Measurements from ENCODE around the gene ADAMTS8. TPM values are rescaled to one million over a fixed set of nuclear protein-coding genes. Genes with fewer than 3 reads are reported as not detected.

ADAMTS8 gene
- total RNA-seq, 1 experiment from 2014 or later = 0.07 TPM

DNA sequence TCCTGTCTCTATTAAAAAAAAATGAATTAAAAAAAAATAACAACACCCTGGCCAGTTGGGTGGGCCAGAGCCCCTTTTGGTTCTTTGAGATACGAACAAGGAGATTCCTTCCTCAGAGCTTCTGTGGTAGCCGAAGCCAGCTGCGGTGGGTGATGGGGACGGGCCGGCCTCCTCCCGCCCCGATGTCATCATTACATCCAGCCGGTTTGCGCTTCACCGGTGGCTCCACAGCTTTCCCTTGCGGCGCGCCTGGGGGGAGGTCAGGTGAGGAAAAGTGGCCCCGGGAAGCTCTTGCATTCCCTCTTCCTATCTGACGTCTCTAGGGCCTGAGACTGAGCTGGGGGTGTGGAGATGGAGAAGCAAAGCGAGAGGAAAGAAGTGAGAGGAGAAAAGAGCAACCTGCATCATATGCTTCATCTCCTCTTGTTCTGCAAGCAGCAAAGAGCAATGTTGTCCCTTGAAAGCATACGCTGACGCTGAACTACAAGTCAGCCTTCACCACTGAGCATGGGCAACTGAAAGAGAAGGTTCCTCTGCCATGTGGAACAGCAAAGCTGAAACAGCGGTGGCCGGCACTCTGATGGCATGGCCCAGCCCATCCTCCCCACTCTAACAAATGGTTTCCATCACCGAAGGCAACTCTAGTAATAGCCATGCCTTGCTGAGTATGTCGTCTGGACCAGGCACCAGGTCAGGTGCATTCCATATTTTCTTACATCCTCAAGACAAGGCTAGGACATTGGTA lies 6.0 kb downstream of the ADAMTS8 start:
- Histone ChIP-seq H2AFZ (ENCODE audit: low read depth, low read length, poor library complexity, severe bottlenecking) (no peak overlapping the region), H3K9me2 (ENCODE audit: insufficient read depth) (no peaks in the 10 kb centered on the region), H3K4me3 (replicated peaks in 1 of 2; ENCODE audit: low read depth in 1 of 2, low read length in 2 of 2) (no peak overlapping the region), H3K4me1 (ENCODE audit: control insufficient read depth in 1 of 2, insufficient read depth in 2 of 2, low read length in 2 of 2) (no peaks in the 10 kb centered on the region), H3K27ac (ENCODE audit: low read depth, low read length) (no peak overlapping the region), H3K27me3 (ENCODE audit: insufficient read depth, low read length) (peaks cover 44% of the 10 kb centered on the region), H4K20me1 (ENCODE audit: insufficient read depth) (no peaks in the 10 kb centered on the region), H3K79me2 (ENCODE audit: insufficient read depth, low read length) (no peaks in the 10 kb centered on the region), H3K4me2 (ENCODE audit: low read length) (no peak overlapping the region), H3K36me3 (ENCODE audit: control insufficient read depth in 1 of 2, insufficient read depth in 2 of 2, low read length in 2 of 2) (no peaks in the 10 kb centered on the region), H3K9me3 (ENCODE audit: control insufficient read depth in 1 of 2, insufficient read depth in 1 of 2, low read depth in 1 of 2, low read length in 2 of 2) (no peaks in the 10 kb centered on the region), H3K9ac (ENCODE audit: low read length) (no peak overlapping the region)
- ATAC-seq = no peak
- DNase-seq (ENCODE audit: low read depth, low spot score) = no peak
- CTCF ChIA-PET = no interaction called here
- POLR2A ChIA-PET = no interaction called here
- BruUV-seq (replicated peaks) = no TSS peak
- no peak for TF ChIP-seq JUND (IDR thresholded peaks at IDR 0.05)
- no peak for TF ChIP-seq TCF7L2 (IDR thresholded peaks at IDR 0.05; ENCODE audit: borderline replicate concordance, extremely low read depth, insufficient read depth, insufficient read length)
- no peak for TF ChIP-seq EZH2 (IDR thresholded peaks at IDR 0.05)
- TF ChIP-seq RAD21 (IDR thresholded peaks at IDR 0.05; ENCODE audit: low read depth) = no peak
- no peak for TF ChIP-seq YY1 (IDR thresholded peaks at IDR 0.05; ENCODE audit: extremely low read depth, insufficient replicate concordance, low read depth, low read length)
- TF ChIP-seq ZFX (IDR thresholded peaks at IDR 0.05) = no peak
- TF ChIP-seq, protein P1, sequence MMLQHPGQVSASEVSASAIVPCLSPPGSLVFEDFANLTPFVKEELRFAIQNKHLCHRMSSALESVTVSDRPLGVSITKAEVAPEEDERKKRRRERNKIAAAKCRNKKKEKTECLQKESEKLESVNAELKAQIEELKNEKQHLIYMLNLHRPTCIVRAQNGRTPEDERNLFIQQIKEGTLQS (IDR thresholded peaks at IDR 0.05) = no peak
- TF ChIP-seq, protein P2, sequence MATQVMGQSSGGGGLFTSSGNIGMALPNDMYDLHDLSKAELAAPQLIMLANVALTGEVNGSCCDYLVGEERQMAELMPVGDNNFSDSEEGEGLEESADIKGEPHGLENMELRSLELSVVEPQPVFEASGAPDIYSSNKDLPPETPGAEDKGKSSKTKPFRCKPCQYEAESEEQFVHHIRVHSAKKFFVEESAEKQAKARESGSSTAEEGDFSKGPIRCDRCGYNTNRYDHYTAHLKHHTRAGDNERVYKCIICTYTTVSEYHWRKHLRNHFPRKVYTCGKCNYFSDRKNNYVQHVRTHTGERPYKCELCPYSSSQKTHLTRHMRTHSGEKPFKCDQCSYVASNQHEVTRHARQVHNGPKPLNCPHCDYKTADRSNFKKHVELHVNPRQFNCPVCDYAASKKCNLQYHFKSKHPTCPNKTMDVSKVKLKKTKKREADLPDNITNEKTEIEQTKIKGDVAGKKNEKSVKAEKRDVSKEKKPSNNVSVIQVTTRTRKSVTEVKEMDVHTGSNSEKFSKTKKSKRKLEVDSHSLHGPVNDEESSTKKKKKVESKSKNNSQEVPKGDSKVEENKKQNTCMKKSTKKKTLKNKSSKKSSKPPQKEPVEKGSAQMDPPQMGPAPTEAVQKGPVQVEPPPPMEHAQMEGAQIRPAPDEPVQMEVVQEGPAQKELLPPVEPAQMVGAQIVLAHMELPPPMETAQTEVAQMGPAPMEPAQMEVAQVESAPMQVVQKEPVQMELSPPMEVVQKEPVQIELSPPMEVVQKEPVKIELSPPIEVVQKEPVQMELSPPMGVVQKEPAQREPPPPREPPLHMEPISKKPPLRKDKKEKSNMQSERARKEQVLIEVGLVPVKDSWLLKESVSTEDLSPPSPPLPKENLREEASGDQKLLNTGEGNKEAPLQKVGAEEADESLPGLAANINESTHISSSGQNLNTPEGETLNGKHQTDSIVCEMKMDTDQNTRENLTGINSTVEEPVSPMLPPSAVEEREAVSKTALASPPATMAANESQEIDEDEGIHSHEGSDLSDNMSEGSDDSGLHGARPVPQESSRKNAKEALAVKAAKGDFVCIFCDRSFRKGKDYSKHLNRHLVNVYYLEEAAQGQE (IDR thresholded peaks at IDR 0.05; ENCODE audit: low read depth) = no peak
- TF ChIP-seq SP1 (IDR thresholded peaks at IDR 0.05; ENCODE audit: low read depth) = no peak
- no peak for TF ChIP-seq FOSL1 (IDR thresholded peaks at IDR 0.05; ENCODE audit: low read depth)
- TF ChIP-seq EZH2phosphoT487 (IDR thresholded peaks at IDR 0.05; ENCODE audit: borderline replicate concordance) = no peak
- RAD21 ChIA-PET (ENCODE audit: low non-redundant PET in 1 of 2, low total read pairs in 2 of 2, uncharacterized antibody in 2 of 2, unreplicated experiment in 2 of 2) = no interaction called here
- intact Hi-C loops (cut with micrococcal nuclease) = no loop called here

All from HCT116 (cell line).